GM20000 (cell line): ENCODE data around the gene SGPL1.
"Not testable (repeated sequence)": the region's sequence is repeated elsewhere in the genome, so short reads cannot be mapped to it uniquely, and the experiment has no call there.

Experiments
- DNase-seq: peaks from one replicate; pipeline ENCODE4 v3.0.0; 2012; ENCODE audit warnings: low spot score
- CTCF ChIP-seq: IDR thresholded peaks from 2 replicates; pipeline ENCODE4 v1.5.1; 2012; ENCODE audit warnings: mild to moderate bottlenecking, control low read depth; ENCODE audit errors: extremely low read depth, missing control alignments

SGPL1 gene

GRCh38 chr10:70815504-70816219 is at the start of gene SGPL1:
TSS of gene SGPL1 (plus strand) at chr10:70815948. CDS start at chr10:70816854, 906 bp downstream.
- peak; percentile 99 for TF ChIP-seq CTCF
- peak; percentile 99 for DNase-seq

GRCh38 chr10:70768026-70768685 is 47.6 kb upstream of the SGPL1 start:
- DNase-seq, result not testable (repeated sequence)

GRCh38 chr10:70769121-70769520 is 46.6 kb upstream of the SGPL1 start:
- TF ChIP-seq CTCF, result no peak

GRCh38 chr10:70770001-70770400 is 45.7 kb upstream of the SGPL1 start:
- TF ChIP-seq CTCF, result no peak
- no peak for DNase-seq

More at GRCh38 chr10:70769121-70769520, 46.6 kb upstream of the SGPL1 start:
- DNase-seq, result no peak

GRCh38 chr10:70770516-70770915 is 45.2 kb upstream of the SGPL1 start:
- DNase-seq, result not testable (repeated sequence)

GRCh38 chr10:70771311-70772194 is 44.2 kb upstream of the SGPL1 start:
- TF ChIP-seq CTCF, result no peak
- no peak for DNase-seq

- DNase-seq, result no peak
Measured at GRCh38 chr10:70772627-70773026, 43.1 kb upstream of the SGPL1 start.

More at GRCh38 chr10:70772627-70773026, 43.1 kb upstream of the SGPL1 start:
- no peak for TF ChIP-seq CTCF
